ENCODE results near the gene NGDN.
A peak's percentile ranks its signal among the peaks of the same experiment; 100 is the strongest.
"Not testable (repeated sequence)": the region's sequence is repeated elsewhere in the genome, so short reads cannot be mapped to it uniquely, and the experiment has no call there.

Gene NGDN

GRCh38 chr14:23469127-23469905 lies at the start of gene NGDN:
TSS of gene NGDN (plus strand) at chr14:23469703. CDS start at chr14:23469716, 13 bp downstream.
- peak; percentile 100 for DNase-seq

GRCh38 chr14:23421594-23421993 lies 47.9 kb upstream of the NGDN start:
- DNase-seq: no peak

- no peak for DNase-seq
These were observed 45.8 kb upstream of the NGDN start for GRCh38 chr14:23423657-23424056.

GRCh38 chr14:23425169-23425568 lies 44.3 kb upstream of the NGDN start:
- no peak for DNase-seq

- not testable (repeated sequence) for DNase-seq
These were observed 43.7 kb upstream of the NGDN start for GRCh38 chr14:23425798-23426197.

- DNase-seq: no peak
These were observed 40.6 kb upstream of the NGDN start for GRCh38 chr14:23428686-23429495.

GRCh38 chr14:23430016-23430722 lies 39.3 kb upstream of the NGDN start:
- DNase-seq: no peak

- DNase-seq: peak; percentile 23
These were observed 38.8 kb upstream of the NGDN start for GRCh38 chr14:23430723-23431085.

- DNase-seq: no peak
These were observed 38.0 kb upstream of the NGDN start for GRCh38 chr14:23431486-23431885.

- no peak for DNase-seq
These were observed 37.2 kb upstream of the NGDN start for GRCh38 chr14:23432102-23432925.

GRCh38 chr14:23432946-23433345 lies 36.6 kb upstream of the NGDN start:
- no peak for DNase-seq

- no peak for DNase-seq
These were observed 36.0 kb upstream of the NGDN start for GRCh38 chr14:23433457-23433856.

- DNase-seq: no peak
These were observed 34.8 kb upstream of the NGDN start for GRCh38 chr14:23434488-23435222.

GRCh38 chr14:23435543-23436326 lies 33.8 kb upstream of the NGDN start, which contains the start of gene MYH7:
TSS of gene MYH7 (minus strand) at chr14:23435660. CDS start at chr14:23433732, 1,928 bp downstream.
- no peak for DNase-seq

- DNase-seq: no peak
These were observed 33.0 kb upstream of the NGDN start for GRCh38 chr14:23436327-23437132.

GRCh38 chr14:23437133-23438100 lies 32.1 kb upstream of the NGDN start:
- DNase-seq: no peak

- no peak for DNase-seq
These were observed 31.2 kb upstream of the NGDN start for GRCh38 chr14:23438101-23438971.

Measured in NCI-H69 (cell line).